CD4-positive, alpha-beta T cell treated with Interleukin-15 for 1 hour (primary cell): ENCODE measurements around the gene KBTBD4.

Source experiments
- DNase-seq: peaks from one replicate; pipeline ENCODE4 v3.0.0-alpha.2; 2020

KBTBD4 gene

GRCh38 chr11:47578524-47579494 lies at the start of gene KBTBD4, which contains the start of gene NDUFS3:
KBTBD4 (minus strand) TSS chr11:47578970; CDS start chr11:47578951, 19 bp downstream.
NDUFS3 (plus strand) TSS chr11:47579074; CDS start chr11:47579092, 18 bp downstream.
- peak; percentile 83 for DNase-seq

DNA sequence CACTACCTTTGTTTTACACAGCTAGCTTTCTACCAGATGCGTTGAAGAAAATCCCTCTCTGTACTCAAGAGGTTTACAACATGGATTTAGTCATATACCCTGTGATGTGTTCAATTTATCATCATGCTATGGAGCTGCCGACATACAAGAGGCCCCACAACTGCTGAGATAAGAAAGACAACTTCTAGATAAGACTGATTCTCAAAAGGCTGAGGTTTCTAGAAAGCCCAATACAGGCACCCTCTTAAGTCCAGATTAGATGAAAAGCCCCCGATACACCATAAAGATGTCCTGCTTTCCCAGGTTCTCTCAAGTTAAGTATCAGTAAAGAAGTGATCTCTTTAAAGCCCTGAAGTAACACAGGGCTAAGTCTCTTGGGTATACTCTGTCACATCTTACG lies 49.3 kb upstream of the KBTBD4 start:
- DNase-seq: no peak

- no peak for DNase-seq
These were observed 47.5 kb upstream of the KBTBD4 start for GRCh38 chr11:47626234-47626633.

- no peak for DNase-seq
These were observed 42.1 kb upstream of the KBTBD4 start for GRCh38 chr11:47620836-47621378.

GRCh38 chr11:47617417-47617809 lies 38.6 kb upstream of the KBTBD4 start:
- no peak for DNase-seq

DNA sequence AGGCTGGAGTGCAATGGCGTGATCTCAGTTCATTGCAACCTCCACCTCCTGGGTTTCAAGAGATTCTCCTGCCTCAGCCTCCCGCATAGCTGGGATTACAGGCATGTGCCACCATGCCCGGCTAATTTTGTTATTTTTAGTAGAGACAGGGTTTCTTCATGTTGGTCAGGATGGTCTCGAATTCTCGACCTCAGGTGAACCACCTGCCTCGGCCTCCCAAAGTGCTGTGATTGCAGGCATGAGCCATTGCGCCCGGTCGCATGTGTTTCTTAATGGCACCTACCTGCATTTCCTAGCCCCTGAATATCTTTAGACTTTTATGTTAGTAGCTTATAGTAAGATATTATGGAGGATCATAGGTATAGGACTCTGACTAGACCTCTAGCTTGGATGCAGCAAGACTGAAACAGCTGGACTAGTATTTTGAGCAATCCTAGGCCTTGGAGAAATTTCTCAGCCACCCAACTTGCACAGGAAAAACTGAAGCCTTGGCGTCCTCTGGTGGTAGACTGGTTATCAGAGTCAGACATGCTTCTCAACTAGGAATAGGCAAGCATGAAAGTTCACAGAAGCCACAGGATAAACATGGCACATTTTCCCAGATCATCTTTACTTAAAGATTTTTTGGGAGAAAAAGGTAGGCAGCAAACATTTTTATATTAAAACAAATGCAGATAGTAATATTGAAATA lies 38.1 kb upstream of the KBTBD4 start:
- DNase-seq: no peak

- no peak for DNase-seq
These were observed 36.5 kb upstream of the KBTBD4 start for GRCh38 chr11:47615249-47615648.

- DNase-seq: no peak
These were observed 32.6 kb upstream of the KBTBD4 start for GRCh38 chr11:47611348-47611794.

DNA sequence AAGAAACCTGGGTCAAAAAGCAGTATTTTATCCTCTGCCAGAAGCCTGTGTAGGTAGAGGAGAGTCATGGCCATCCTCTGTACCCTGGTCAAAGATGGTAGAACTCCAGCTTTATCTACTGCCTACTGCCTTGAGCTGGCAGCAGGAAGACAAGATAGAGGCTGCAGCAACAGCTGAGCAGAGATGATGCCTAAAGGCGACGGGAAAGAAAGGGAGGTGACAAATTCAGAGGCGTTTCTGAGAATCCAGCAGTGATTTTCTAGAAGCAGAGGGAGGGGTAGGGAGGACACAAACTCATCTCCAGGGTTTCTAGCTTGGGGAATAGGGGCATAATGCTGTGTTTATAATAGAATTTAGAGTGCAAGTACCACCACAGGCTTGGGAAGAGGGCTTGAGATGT lies 30.9 kb upstream of the KBTBD4 start:
- DNase-seq: no peak

- DNase-seq: no peak
These were observed 28.6 kb upstream of the KBTBD4 start for GRCh38 chr11:47607380-47607779.

- no peak for DNase-seq
These were observed 28.0 kb upstream of the KBTBD4 start for GRCh38 chr11:47606731-47607130.

DNA sequence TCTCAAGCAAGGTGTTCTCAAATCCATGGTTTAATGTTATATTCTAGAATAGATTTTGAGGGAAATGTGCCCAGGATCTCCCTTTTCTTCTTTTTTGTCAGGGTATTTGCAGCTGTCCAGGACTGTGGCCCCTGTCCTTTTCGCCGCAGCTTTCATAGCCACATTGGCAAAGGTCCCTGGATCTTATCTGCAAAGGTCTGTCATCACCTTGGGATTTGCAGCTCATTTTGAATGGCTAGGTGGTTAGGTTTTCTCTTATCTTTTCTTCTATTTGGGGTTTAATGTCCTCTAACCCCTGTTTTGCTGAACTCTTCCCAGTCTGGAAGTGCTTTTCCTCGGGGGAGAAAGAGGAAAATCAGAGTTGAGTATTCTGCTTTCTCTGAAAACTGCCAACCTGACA lies 27.2 kb upstream of the KBTBD4 start:
- no peak for DNase-seq

- DNase-seq: no peak
These were observed 24.5 kb upstream of the KBTBD4 start for GRCh38 chr11:47603295-47603694.

- DNase-seq: no peak
These were observed 21.1 kb upstream of the KBTBD4 start for GRCh38 chr11:47599902-47600301.

DNA sequence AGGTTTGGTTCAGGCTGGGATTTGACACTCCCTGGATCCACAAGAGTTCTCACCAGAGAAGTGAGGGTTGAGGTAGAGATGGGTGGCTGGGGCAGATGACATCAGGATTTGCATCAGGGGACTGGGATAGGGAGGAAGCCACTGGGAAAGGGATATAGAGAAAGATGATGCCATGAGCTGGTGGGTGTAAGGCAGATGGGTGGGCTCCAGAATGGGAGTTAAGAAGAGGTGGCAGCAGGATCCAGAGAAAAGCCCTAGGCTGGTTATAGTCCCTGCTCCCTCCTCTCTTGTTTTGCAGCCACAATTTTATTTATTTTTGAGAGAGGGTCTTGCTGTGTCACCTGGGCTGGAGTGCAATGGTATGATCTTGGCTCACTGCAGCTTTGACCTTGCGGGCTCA lies 17.2 kb upstream of the KBTBD4 start:
- no peak for DNase-seq

DNA sequence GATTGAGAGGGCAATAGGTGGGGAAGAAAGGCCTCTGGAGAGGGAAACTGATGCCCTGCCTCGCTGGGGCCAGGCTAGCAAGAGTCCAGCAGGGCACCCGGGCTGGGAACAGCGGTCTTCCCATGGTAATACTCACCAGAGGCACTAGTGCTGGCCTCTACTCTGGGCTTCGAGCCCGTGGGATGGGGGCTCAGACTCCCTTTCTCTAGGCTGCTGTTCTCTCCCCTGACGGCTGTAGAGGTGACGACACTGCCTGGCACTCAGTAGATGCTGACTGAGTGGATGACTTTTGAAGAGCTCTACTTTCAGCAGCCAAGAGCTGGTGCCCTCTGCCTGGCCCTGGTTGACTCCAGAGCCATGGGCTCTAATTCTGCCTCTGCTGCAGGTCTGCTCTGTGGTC lies 16.3 kb upstream of the KBTBD4 start:
- no peak for DNase-seq

DNA sequence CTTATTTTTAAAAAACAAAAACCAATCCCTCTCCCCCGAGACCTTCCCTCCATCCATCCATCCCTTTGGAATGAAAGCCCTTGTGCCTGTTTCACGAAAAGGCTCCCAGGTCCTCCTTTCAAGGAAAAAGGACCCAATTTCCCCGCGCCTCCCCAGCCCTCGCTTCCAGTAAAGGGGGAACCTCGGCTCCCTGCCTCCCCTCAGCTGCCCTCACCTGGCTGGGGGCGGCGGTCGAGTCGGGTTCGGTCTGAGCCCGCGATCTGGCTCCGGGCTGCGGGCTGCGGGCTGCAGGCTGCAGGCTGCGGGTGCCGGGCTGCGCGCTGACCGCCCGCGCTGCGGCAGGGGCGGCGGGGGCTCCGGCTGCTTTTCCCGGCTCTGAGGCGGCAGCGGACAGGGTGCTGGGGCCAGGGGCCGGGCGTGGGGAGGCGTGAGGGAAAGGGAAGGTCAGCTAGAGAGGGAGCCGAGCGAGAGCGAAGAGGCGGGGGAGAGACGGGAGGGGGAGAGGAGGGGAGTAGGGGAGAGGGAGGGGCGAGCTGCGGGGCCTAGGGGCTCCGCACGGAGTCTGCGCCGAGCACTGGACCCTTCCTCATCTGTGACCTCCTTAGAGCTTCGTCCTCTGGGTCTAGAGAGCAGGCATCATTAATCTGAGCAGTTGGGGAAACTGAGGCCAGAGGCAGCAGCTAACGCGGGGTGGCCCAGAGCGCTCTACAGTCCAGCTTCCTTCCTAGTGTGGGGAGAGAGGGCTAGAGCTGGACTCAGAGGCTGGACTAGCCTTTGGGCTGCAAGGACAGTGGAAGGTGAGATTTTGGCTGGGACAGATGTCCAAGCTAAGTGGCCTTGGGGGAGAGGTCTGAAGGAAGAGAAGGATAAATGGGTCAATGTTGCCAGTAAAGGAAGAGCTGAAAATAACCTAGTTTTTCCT lies 15.4 kb upstream of the KBTBD4 start, which contains the start of gene C1QTNF4:
C1QTNF4 (minus strand) TSS at position 478 of the 922 bp plus-strand sequence. CDS start 3,601 bp downstream, outside the sequence.
- no peak for DNase-seq

DNA sequence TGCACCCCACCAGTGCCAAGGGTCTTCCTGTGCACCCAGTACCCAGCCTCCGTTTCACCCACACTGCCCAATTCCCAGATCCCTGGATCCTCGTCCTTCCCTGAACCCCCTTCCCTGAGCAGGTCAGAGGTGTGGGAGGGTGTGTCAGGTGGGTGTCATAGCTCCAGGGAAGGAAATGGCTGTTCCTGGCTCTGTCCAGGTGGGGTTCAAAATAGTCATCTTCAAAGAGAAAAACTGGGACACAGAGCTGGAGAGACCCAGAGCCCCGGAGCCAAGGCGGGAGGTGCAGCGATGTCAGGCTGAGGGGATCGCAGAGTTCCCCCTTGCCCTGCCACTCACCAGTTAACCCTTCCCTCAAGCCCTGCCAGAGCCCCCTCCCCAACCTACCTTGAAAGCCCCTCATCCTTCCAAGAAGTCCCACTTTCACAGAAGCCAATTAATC lies 14.7 kb upstream of the KBTBD4 start:
- no peak for DNase-seq

DNA sequence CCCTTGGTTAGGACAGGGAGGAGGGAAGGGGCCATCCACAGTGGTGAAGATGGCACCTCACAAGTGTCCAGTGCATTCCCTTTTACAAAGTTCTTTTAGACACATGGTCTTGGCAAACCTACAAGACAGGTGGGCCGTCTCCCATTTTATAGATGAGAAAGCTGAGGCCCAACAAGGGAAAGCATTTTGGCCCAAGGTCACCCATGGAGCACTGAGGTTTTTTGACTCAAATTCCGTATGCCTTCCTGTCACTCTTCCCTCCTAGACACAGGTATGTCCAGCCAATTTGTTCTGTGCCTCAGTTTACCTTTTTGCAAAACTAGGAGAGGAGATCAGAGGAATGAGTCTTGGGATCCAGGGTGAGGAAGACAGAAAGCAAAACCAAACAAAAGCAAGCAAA lies 14.2 kb upstream of the KBTBD4 start:
- DNase-seq: no peak

DNA sequence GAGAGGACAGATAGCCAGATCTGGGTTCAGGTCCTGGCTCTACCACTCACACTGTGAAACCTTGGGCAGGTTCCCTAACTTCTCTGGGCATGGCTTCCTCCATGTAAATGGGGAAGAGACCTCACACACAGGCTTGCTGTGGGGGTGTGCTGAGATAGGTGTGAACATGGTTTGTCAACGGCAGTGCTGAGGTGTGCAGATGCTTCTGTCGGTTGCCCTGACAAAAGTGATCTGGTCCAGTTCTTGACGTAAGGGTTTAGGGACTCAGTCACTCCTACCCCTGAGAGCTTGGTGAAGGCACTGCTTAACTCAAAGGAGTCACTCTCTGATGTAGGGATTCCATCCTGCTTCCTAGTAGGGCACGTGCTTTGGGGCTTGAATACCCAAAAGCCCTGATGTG lies 13.5 kb upstream of the KBTBD4 start:
- DNase-seq: no peak

DNA sequence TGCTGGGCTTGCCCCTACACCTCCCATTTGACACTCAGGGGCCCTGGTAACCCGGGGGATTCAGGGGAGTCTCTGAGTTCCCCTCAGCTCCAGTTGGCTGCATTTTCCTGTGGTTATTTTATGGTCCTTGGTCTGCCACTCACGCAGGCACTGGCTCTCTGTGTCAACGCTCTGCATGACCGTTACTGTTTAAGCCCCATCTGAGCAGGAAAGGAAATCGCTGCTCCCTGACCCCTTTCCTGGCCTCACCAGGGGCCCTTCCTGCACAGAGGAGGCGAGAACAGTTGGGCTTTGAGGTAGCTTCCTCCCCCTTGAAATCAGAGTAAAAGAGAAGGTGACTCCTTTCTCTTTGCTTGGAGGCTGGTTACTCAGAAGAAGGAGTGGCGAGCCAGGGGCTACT lies 13.0 kb upstream of the KBTBD4 start:
- DNase-seq: no peak
